Left lung (tissue), 10 donors: Measurements from ENCODE around the gene FCN3. TPM values are rescaled to one million over a fixed set of nuclear protein-coding genes. Genes with fewer than 3 reads are reported as not detected.
A peak's percentile ranks its signal among the peaks of the same experiment; 100 is the strongest.

Source experiments
- ATAC-seq: fragments of 200-7000 bp; cut with Tn5 transposase; one replicate; pipeline ENCODE4 v1.9.1; 2020; ENCODE audit warnings: moderate library complexity
- DNase-seq, 4 donors: peaks; one replicate each; pipeline ENCODE4 v3.0.0-alpha.2; 2013 to 2020
- H3K27ac ChIP-seq, 2 donors: fragments of 200-600 bp; sonication (generic) in 1 of 2; one replicate each; pipeline versions ENCODE4 v1.5.0 to v1.8.0; 2020 to 2021
- H3K27me3 ChIP-seq, 2 donors: fragments of 200-600 bp; sonication (generic) in 1 of 2; one replicate each; pipeline versions ENCODE4 v1.5.0 to v1.8.0; 2020 to 2021
- H3K36me3 ChIP-seq, 2 donors: fragments of 200-600 bp; sonication (generic) in 1 of 2; one replicate each; pipeline versions ENCODE4 v1.5.0 to v1.8.0; 2020 to 2021
- H3K4me1 ChIP-seq, 2 donors: fragments of 200-600 bp; one replicate each; pipeline ENCODE4 v1.8.0; 2021
- H3K4me3 ChIP-seq, 2 donors: fragments of 200-600 bp; sonication (generic) in 1 of 2; one replicate each; pipeline versions ENCODE4 v1.5.0 to v1.8.0; 2020 to 2021; ENCODE audit warnings: mild to moderate bottlenecking in 1 of 2
- H3K9me3 ChIP-seq, 2 donors: fragments of 200-600 bp; sonication (generic) in 1 of 2; one replicate each; pipeline versions ENCODE4 v1.5.0 to v1.8.0; 2020 to 2021
- CTCF ChIP-seq, 2 donors: fragments of 200-600 bp; sonication (generic) in 1 of 2; IDR thresholded peaks; one replicate each; pipeline versions ENCODE4 v1.5.0 to v1.8.0; 2021; ENCODE audit warnings: antibody characterized with exemption in 2 of 2
- intact Hi-C, 2 donors: fragments of 100-400 bp; cut with DNase I; formaldehyde crosslinking; loops; one replicate each; pipeline versions ENCODE4 v1.11.2 to v1.14.2; 2022
- polyA plus RNA-seq, 6 donors: library from polyadenylated mRNA; unstranded; fragments of 120-200 nt; gene quantifications; one replicate each; pipeline ENCODE4 v1.2.1, GENCODE V29; 2013; ENCODE audit not compliant: insufficient read length in 6 of 6
- total RNA-seq, 2 donors: library from RNA; stranded (reverse); fragmentation: NEBNext Ultra II Directional; extraction: Animal tissue kit (Norgen Biotek cat#: 25700); gene quantifications; one replicate each; pipeline ENCODE4 v1.2.1, GENCODE V29; 2021
- donor health status: DM: no; HTN: yes; CAD: no.
- donor health status: DM: no; HTN: no; CAD: no.

Gene FCN3
- total and polyA plus RNA-seq, 8 donors = 13.4 to 487 (median 17.9) TPM

GRCh38 chr1:27349784-27350662, 24.6 kb downstream of the FCN3 start:
- TF ChIP-seq CTCF (IDR thresholded peaks at IDR 0.05) = no peak
- H3K4me1 ChIP-seq = peaks cover 19 to 34% of the 10 kb centered on the region in 2 donors
- H3K4me3 ChIP-seq = peak overlapping the region; percentile 26 to 38
- peak; percentile 86 for ATAC-seq
- H3K27ac ChIP-seq = no peak overlapping the region
- no peaks in the 10 kb centered on the region for H3K9me3 ChIP-seq
- peak in 3 of 4 donors; percentile 64 to 89 (median 73) for DNase-seq
- intact Hi-C loops = no loop called here
- H3K36me3 ChIP-seq = peaks cover 0 to 60% of the 10 kb centered on the region in 2 donors
- H3K27me3 ChIP-seq = peaks cover 0 to 12% of the 10 kb centered on the region in 2 donors

GRCh38 chr1:27348861-27349783, 25.5 kb downstream of the FCN3 start:
- Histone ChIP-seq H3K9me3 (no peaks in the 10 kb centered on the region), H3K4me3 (peak overlapping the region; percentile 26 to 38), H3K27me3 (peaks cover 0 to 12% of the 10 kb centered on the region in 2 donors), H3K4me1 (peaks cover 19 to 41% of the 10 kb centered on the region in 2 donors), H3K36me3 (peaks cover 0 to 51% of the 10 kb centered on the region in 2 donors), H3K27ac (peak overlapping the region in 1 of 2 donors; percentile 13)
- intact Hi-C loops = no loop called here
- no peak for TF ChIP-seq CTCF (IDR thresholded peaks at IDR 0.05)
- ATAC-seq (peak; percentile 88), DNase-seq (peak in 3 of 4 donors; percentile 47 to 91 (median 79))

GRCh38 chr1:27346991-27347624, 27.5 kb downstream of the FCN3 start:
- Histone ChIP-seq H3K9me3 (no peaks in the 10 kb centered on the region), H3K27me3 (peaks cover 0 to 12% of the 10 kb centered on the region in 2 donors), H3K27ac (no peak overlapping the region), H3K4me1 (peaks cover 29 to 61% of the 10 kb centered on the region in 2 donors), H3K36me3 (peaks cover 0 to 35% of the 10 kb centered on the region in 2 donors), H3K4me3 (no peak overlapping the region)
- no peak for ATAC-seq
- no peak for TF ChIP-seq CTCF (IDR thresholded peaks at IDR 0.05)
- DNase-seq = no peak
- intact Hi-C loops = no loop called here

- ATAC-seq = no peak
Observed at GRCh38 chr1:27346357-27346756, 28.3 kb downstream of the FCN3 start.

More at GRCh38 chr1:27346357-27346756, 28.3 kb downstream of the FCN3 start:
- H3K9me3 ChIP-seq = no peaks in the 10 kb centered on the region
- intact Hi-C loops = no loop called here
- H3K36me3 ChIP-seq = peaks cover 0 to 31% of the 10 kb centered on the region in 2 donors
- H3K4me3 ChIP-seq = no peak overlapping the region
- peaks cover 29 to 68% of the 10 kb centered on the region in 2 donors for H3K4me1 ChIP-seq
- no peak for TF ChIP-seq CTCF (IDR thresholded peaks at IDR 0.05)
- H3K27ac ChIP-seq = no peak overlapping the region
- DNase-seq = no peak
- H3K27me3 ChIP-seq = peaks cover 0 to 12% of the 10 kb centered on the region in 2 donors
